Stimulated activated naive CD4-positive, alpha-beta T cell treated with Interleukin-2 at 50 U/mL for 16 hours (primary cell): ENCODE data around the gene SNRPA1.

Experiments used
- DNase-seq: peaks from one replicate; lab custom pipeline; 2025; lab: John Stamatoyannopoulos, UW

The SNRPA1 gene

GRCh38 chr15:101294731-101295606, at the start of gene SNRPA1:
Gene SNRPA1, minus strand, starts transcription at chr15:101295248. Its CDS starts 70 bp downstream, at chr15:101295178.
- peak; percentile 96 for DNase-seq

- no peak for DNase-seq
Measured at GRCh38 chr15:101342056-101342455, 47.0 kb upstream of the SNRPA1 start.

GRCh38 chr15:101338502-101339057, 43.5 kb upstream of the SNRPA1 start:
- no peak for DNase-seq

- no peak for DNase-seq
Measured at GRCh38 chr15:101337976-101338375, 42.9 kb upstream of the SNRPA1 start.

- DNase-seq: peak; percentile 52
Measured at GRCh38 chr15:101333907-101334789, 39.1 kb upstream of the SNRPA1 start.

- no peak for DNase-seq
Measured at GRCh38 chr15:101332061-101332467, 37.0 kb upstream of the SNRPA1 start.

GRCh38 chr15:101329867-101330380, 34.9 kb upstream of the SNRPA1 start:
- no peak for DNase-seq

GRCh38 chr15:101329309-101329863, 34.3 kb upstream of the SNRPA1 start:
- DNase-seq: no peak

- DNase-seq: no peak
Measured at GRCh38 chr15:101328001-101328400, 33.0 kb upstream of the SNRPA1 start.

GRCh38 chr15:101327147-101327740, 32.2 kb upstream of the SNRPA1 start:
- no peak for DNase-seq

- no peak for DNase-seq
Measured at GRCh38 chr15:101326462-101327146, 31.6 kb upstream of the SNRPA1 start.

- no peak for DNase-seq
Measured at GRCh38 chr15:101326026-101326315, 30.9 kb upstream of the SNRPA1 start.

- DNase-seq: no peak
Measured at GRCh38 chr15:101325263-101326025, 30.4 kb upstream of the SNRPA1 start.

GRCh38 chr15:101324524-101325177, 29.6 kb upstream of the SNRPA1 start:
- no peak for DNase-seq

GRCh38 chr15:101323793-101324523, 28.9 kb upstream of the SNRPA1 start:
- DNase-seq: no peak

GRCh38 chr15:101322854-101323477, 27.9 kb upstream of the SNRPA1 start:
- no peak for DNase-seq

- no peak for DNase-seq
Measured at GRCh38 chr15:101322016-101322695, 27.1 kb upstream of the SNRPA1 start.

- DNase-seq: peak; percentile 39
Measured at GRCh38 chr15:101320501-101321052, 25.5 kb upstream of the SNRPA1 start.
